Gastroesophageal sphincter (tissue), 4 donors: ENCODE results near the gene KCTD1. TPM values are rescaled to one million over a fixed set of nuclear protein-coding genes. Genes with fewer than 3 reads are reported as not detected.

ENCODE experiments used
- ATAC-seq: fragments of 150-250 bp; one replicate; pipeline ENCODE4 v1.9.1; 2016; ENCODE audit warnings: mild to moderate bottlenecking, moderate library complexity
- H3K27ac ChIP-seq, 4 donors: fragments of 200-600 bp; sonication (generic) in 3 of 4; 1 replicate in 3 of 4; 2 replicates in 1 of 4; pipeline ENCODE4 v1.5.1; 2016 to 2019
- H3K27me3 ChIP-seq: fragments of 200-600 bp; sonication (generic); one replicate; pipeline ENCODE4 v1.5.1; 2019
- H3K36me3 ChIP-seq, 2 donors: fragments of 200-600 bp; sonication (generic); one replicate each; pipeline ENCODE4 v1.5.1; 2019; ENCODE audit warnings: control low read depth in 1 of 2
- H3K4me1 ChIP-seq, 3 donors: fragments of 200-600 bp; sonication (generic); 1 replicate in 2 of 3; 2 replicates in 1 of 3; pipeline ENCODE4 v1.5.1; 2016 to 2019; ENCODE audit warnings: control low read depth in 2 of 3
- H3K4me3 ChIP-seq, 2 donors: fragments of 200-600 bp; sonication (generic); one replicate each; pipeline ENCODE4 v1.5.1; 2019; ENCODE audit warnings: mild to moderate bottlenecking in 1 of 2, moderate library complexity in 1 of 2
- H3K9me3 ChIP-seq, 3 donors: fragments of 200-600 bp; sonication (generic); one replicate each; pipeline ENCODE4 v1.5.1; 2017 to 2019; ENCODE audit warnings: control low read depth in 2 of 3
- CTCF ChIP-seq, 4 experiments: fragments of 200-600 bp in 2 of 4; fragments of 450-650 bp in 2 of 4; sonication (generic) in 1 of 4; IDR thresholded peaks; one replicate each; pipeline ENCODE4 v1.5.1; 2017 to 2019; ENCODE audit warnings: antibody characterized with exemption in 4 of 4, mild to moderate bottlenecking in 2 of 4, moderate library complexity in 2 of 4
- EP300 ChIP-seq: sonication (generic); formaldehyde crosslinking; IDR thresholded peaks from one replicate; pipeline ENCODE4 v1.6.1; 2017; ENCODE audit warnings: antibody characterized with exemption, mild to moderate bottlenecking
- POLR2A ChIP-seq, 2 donors: fragments of 450-650 bp; IDR thresholded peaks; one replicate each; pipeline ENCODE4 v1.6.1; 2017; ENCODE audit warnings: antibody characterized with exemption in 2 of 2, mild to moderate bottlenecking in 2 of 2, moderate library complexity in 1 of 2
- POLR2AphosphoS5 ChIP-seq: sonication (generic); formaldehyde crosslinking; IDR thresholded peaks from one replicate; pipeline ENCODE4 v1.6.1; 2017; ENCODE audit warnings: antibody characterized with exemption
- WGBS, 2 donors: methylation state at CpG; one replicate each; pipeline ENCODE4 v1.1.5; 2018; ENCODE audit warnings: low coverage in 1 of 2; 5-methylcytosine and 5-hydroxymethylcytosine counted together
- total RNA-seq, 4 donors: library from RNA; depleted of rRNA; stranded (reverse); fragments of >200 nt; gene quantifications; one replicate each; pipeline ENCODE4 v1.1.0, GENCODE V29; 2016

KCTD1 gene
- total RNA-seq, 4 donors from 2014 or later, result 13.6 to 17.1 (median 16.6) TPM

GRCh38 chr18:26466026-26466425 is 82.3 kb downstream of the KCTD1 start:
- Histone ChIP-seq H3K4me3 (no peak overlapping the region), H3K4me1 (no peaks in the 10 kb centered on the region), H3K27ac (no peak overlapping the region), H3K9me3 (no peaks in the 10 kb centered on the region), H3K36me3 (peaks cover 0 to 21% of the 10 kb centered on the region in 2 donors), H3K27me3 (no peaks in the 10 kb centered on the region)
- TF ChIP-seq EP300, result no peak
- TF ChIP-seq POLR2AphosphoS5, result no peak
- TF ChIP-seq CTCF (IDR thresholded peaks at IDR 0.05), result no peak
- TF ChIP-seq POLR2A (IDR thresholded peaks at IDR 0.05), result no peak
- ATAC-seq, result no peak
- WGBS, 2 donors, result 97 to 100% methylated on average over 2 to 3 of the region's 10 CpGs

DNA sequence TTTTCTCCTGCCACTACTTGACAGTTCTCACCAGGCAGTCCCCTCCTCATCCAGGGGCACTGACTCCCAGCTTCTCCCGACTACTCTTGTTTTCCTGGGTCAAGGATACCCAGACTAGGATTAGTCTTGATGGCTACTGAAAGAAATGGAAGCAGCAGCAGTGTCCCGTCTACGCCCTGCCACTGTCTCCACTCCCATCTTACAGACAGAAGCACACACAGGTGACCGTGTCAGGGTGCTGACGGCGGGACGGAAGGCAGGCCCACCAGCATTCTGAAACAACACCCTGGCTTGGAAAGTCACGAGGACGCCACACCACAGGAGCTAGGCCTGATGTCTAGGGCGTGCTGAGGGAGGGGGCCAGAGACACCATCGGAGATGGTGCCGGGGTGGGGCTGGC is 82.9 kb downstream of the KCTD1 start:
- H3K27ac ChIP-seq, result no peak overlapping the region
- no peak overlapping the region for H3K4me3 ChIP-seq
- no peaks in the 10 kb centered on the region for H3K27me3 ChIP-seq
- no peak for TF ChIP-seq CTCF (IDR thresholded peaks at IDR 0.05)
- TF ChIP-seq POLR2AphosphoS5, result no peak
- TF ChIP-seq POLR2A (IDR thresholded peaks at IDR 0.05), result no peak
- no peak for TF ChIP-seq EP300
- H3K36me3 ChIP-seq, result peaks cover 0 to 16% of the 10 kb centered on the region in 2 donors
- 100% methylated on average over 3 of the region's 12 CpGs; no CpG with 5 or more reads in 1 of the 2 donors for WGBS, 2 donors
- H3K4me1 ChIP-seq, result no peaks in the 10 kb centered on the region
- no peaks in the 10 kb centered on the region for H3K9me3 ChIP-seq
- no peak for ATAC-seq

GRCh38 chr18:26464128-26465011 is 84.0 kb downstream of the KCTD1 start:
- Histone ChIP-seq H3K9me3 (no peaks in the 10 kb centered on the region), H3K27me3 (no peaks in the 10 kb centered on the region), H3K4me3 (no peak overlapping the region), H3K36me3 (peaks cover 0 to 27% of the 10 kb centered on the region in 2 donors), H3K4me1 (no peaks in the 10 kb centered on the region), H3K27ac (no peak overlapping the region)
- TF ChIP-seq EP300 (no peak), POLR2AphosphoS5 (no peak), CTCF (IDR thresholded peaks at IDR 0.05) (no peak), POLR2A (IDR thresholded peaks at IDR 0.05) (no peak)
- no peak for ATAC-seq
- 77 to 85% methylated on average over 6 to 9 of the region's 11 CpGs for WGBS, 2 donors

DNA sequence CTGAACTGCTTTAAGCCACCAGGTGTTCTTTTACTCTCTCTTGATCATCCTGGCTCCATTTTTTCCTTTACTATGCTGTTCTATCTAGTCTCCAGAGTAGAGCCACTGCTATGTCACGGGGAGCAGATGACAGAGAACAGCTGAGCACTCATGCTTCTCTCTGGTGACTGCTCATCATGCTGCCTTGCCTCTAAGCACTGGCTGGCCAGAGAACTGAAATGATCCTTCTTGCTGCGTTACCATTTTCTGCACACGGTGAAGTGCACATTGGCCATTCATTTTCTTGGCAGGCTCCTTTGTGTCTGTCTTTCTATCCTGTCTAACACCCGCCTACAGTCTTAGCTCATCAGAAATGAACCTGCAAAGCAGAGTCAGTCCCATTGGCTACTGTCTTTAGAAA is 86.0 kb downstream of the KCTD1 start:
- H3K4me3 ChIP-seq, result no peak overlapping the region
- H3K4me1 ChIP-seq, result no peaks in the 10 kb centered on the region
- peaks cover 0 to 29% of the 10 kb centered on the region in 2 donors for H3K36me3 ChIP-seq
- H3K9me3 ChIP-seq, result no peaks in the 10 kb centered on the region
- no peak overlapping the region for H3K27ac ChIP-seq
- ATAC-seq, result no peak
- no peaks in the 10 kb centered on the region for H3K27me3 ChIP-seq
- WGBS, 2 donors, result 74 to 86% methylated on average over 3 to 4 of the region's 4 CpGs
- TF ChIP-seq CTCF (IDR thresholded peaks at IDR 0.05), result no peak
- TF ChIP-seq EP300, result no peak
- no peak for TF ChIP-seq POLR2A (IDR thresholded peaks at IDR 0.05)
- TF ChIP-seq POLR2AphosphoS5, result no peak

GRCh38 chr18:26461405-26461804 is 86.9 kb downstream of the KCTD1 start:
- no peaks in the 10 kb centered on the region for H3K4me1 ChIP-seq
- H3K27ac ChIP-seq, result no peak overlapping the region
- TF ChIP-seq POLR2A (IDR thresholded peaks at IDR 0.05) (no peak), EP300 (no peak)
- ATAC-seq, result no peak
- H3K27me3 ChIP-seq, result no peaks in the 10 kb centered on the region
- WGBS, 2 donors, result 81 to 100% methylated on average over 1 to 3 of the region's 3 CpGs
- H3K4me3 ChIP-seq, result no peak overlapping the region
- peaks cover 0 to 29% of the 10 kb centered on the region in 2 donors for H3K36me3 ChIP-seq
- no peaks in the 10 kb centered on the region for H3K9me3 ChIP-seq
